ENCODE data around the gene ANKRD65.

GRCh38 chr1:1402072-1402900, 18.8 kb downstream of the ANKRD65 start:
- TF ChIP-seq POLR2AphosphoS5 (IDR thresholded peaks at IDR 0.05; ENCODE audit: low read depth, low read length) = no peak
- TF ChIP-seq POLR2A (IDR thresholded peaks at IDR 0.05; ENCODE audit: low read depth, low read length) = no peak
- TF ChIP-seq TAF1 (IDR thresholded peaks at IDR 0.05; ENCODE audit: borderline replicate concordance, low read depth, low read length) = no peak
